LoVo (cell line): Measurements from ENCODE around the gene VPS13D.
A peak's percentile ranks its signal among the peaks of the same experiment; 100 is the strongest.
"Not testable (repeated sequence)": the region's sequence is repeated elsewhere in the genome, so short reads cannot be mapped to it uniquely, and the experiment has no call there.

Experiments
- DNase-seq: peaks from one replicate; pipeline ENCODE4 v3.0.0-alpha.2; 2016; ENCODE audit warnings: low spot score

Gene VPS13D

DNA sequence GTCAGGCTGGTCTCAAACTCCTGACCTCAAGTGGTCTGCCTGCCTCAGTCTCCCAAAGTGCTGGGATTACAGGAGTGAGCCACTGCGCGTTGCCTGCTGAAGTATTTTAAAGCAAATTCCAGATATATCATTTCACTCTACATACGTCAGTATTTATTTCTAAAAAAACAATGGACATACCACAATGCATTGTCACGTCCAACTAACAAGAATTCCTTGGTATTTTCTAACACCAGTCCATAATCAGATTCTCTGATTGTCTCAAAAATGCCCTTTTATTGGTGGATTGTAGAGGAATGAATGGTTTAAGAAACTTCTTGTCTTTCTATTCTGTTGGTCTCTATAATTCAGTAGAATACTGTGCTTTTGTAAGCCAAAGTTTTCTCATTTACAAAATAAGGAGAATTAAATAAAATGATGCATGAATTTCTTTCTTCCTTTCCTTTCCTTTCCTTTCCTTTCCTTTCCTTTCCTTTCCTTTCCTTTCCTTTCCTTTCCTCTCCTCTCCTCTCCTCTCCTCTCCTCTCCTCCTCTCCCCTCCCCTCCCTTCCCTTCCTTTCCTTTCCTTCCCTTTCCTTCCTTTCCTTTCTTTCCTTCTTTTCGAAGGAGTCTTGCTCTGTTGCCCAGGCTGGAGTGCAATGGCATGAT is 55.8 kb downstream of the VPS13D start:
- DNase-seq: no peak

DNA sequence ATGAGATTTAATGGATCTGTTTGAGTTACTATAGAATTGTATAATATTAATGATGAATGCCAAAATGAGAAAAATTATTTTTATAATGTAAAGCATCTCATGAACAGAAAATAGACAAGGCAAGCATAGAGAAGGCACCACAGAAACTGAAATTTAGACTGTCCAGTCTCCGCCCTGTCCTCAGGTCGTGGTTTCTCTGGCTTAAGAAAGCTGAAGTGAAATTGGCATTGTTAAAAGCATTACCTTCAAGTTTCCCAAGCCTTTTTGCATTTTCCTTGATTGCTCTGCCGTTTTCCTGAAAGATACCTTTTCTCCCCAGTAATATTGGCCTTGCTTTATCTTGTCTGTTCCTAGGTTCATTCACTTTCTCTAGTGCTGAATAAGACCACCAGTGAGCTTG is 58.0 kb downstream of the VPS13D start:
- no peak for DNase-seq

DNA sequence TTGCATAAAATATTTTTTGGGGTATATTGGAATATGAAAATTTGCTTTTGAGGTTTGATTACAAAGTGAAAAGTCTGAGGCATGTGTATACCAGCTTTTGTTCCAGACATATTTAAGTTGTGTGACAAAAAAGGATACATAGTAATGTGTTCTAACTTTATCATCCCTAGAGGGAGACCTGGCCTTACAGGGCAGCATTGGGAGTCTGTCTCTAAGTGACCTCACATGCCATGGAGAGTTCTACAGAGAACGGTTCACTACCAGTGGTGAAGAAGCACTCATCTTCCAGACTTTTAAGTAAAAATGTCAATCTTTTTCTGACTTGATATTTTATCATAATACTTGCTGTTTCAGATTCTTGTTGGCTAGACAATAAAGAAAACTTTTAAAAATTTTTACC is 61.0 kb downstream of the VPS13D start:
- no peak for DNase-seq

DNA sequence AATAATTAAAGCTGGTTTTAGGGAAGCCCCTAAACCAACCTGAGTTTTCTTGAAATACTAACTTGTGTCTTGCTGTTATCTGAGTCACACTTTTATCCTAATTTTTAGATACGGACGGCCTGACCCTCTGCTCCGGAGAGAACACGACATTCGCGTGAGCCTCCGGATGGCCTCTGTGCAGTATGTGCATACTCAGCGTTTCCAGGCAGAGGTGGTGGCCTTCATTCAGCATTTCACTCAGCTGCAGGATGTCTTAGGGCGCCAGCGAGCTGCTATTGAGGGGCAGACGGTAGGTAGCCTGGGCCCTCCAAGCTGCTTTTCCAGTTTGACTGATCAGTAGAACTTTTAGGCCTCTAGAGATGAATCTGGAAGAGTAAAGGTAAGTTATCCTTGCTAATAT is 63.6 kb downstream of the VPS13D start:
- no peak for DNase-seq

DNA sequence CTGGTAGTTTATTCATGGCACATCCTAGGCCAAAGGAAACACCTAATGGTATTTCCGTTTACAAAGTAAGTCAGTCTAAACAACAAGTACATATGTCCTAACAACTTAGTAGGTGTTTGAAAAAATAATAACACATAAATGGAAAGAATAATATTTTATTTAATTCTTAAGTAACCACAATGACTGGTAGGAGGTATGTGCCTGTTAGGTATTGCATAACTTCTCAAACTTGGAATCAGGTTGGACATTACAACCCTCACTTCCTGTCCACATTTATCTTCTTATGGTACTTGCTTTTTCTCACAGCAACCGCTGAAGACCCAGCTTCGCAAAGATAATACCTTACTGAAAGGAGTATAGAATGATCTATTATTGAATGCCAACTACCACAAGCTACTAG is 64.2 kb downstream of the VPS13D start:
- no peak for DNase-seq

DNA sequence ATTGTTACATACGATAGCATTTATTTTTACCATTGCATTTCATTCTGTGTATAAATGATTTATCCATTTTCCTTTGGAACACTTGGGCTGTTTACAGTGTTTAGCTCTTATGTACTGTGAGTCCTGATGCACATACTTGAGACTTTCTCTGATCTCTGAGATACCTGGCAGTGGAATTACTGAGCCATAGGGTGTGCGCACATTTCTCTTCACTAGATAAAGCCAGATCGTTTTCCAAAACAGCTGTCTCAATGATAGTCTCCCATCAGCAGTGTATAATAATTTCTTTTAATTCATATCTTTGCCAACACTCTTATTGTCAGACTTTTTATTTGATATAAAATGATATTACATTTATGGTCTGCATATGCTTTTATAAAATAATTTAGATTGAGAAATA is 66.2 kb downstream of the VPS13D start:
- DNase-seq: no peak

DNA sequence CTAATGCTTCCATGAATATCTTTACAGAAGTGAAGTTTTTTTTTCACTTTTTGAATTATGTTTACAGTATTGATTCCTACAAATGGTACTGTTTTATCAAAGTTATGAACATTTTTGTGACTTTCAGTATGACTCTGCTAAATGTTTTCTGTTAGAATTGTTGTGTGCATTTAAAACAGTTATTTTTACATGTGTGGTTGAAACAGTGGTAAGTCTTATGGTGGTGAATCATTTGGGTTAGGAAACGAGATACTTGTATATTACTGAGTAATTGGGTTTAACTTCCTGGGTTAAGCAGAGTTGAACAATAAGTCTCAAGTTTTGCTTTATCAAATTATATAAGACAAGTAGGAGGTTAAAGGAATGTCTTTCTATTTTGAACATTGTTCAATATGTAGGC is 66.8 kb downstream of the VPS13D start:
- DNase-seq: no peak

DNA sequence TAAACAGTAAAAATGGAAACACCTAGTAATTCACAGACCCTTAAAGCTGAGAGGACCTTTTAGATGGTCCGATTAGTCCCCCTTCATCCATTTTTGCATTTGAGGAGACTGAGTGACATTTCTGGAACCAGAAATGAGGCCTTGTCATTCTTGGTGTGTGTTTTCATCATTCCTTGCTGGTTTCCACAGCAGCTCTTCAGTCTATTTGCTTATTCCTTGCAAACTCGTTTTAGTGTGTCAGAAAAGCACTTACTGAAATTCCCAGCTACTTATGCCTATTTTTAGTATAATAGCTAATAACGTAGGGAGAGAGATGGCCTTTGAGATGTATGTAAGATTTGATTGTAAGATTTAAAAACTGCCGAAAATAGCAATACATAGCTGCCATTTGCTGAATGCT is 70.9 kb downstream of the VPS13D start:
- DNase-seq: no peak

DNA sequence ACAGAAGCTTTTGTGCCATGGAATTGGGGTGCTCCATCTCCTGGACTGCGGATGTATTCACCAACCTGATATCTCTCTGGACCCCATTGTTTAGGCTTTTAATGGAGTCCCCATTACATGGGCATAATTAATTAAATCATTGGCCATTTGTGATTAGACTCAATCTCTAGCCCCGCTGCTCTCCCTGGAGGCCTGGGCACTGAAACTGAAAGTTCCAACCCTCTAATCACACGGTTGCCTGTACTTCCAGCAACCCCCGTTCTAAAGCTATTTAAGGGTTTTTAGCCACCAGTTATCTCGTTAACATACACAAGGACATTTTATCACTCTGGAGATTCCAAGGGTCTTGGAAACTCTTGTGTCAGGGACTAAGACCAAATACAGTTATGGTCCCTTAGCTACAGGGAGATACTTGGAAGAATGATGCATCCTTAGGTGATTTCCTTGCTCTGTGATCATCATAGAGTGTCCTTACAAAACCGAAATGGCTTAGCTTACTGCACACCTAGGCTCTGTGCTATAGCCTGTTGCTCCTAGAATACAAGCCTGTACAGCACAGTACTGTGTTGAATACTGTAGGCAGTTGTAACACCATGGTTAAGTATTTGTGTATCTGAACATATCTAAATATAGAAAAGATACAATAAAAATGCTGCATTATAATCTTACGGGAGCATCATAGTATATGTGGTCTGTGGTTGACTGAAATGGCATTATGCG is 71.8 kb downstream of the VPS13D start:
- DNase-seq: no peak

DNA sequence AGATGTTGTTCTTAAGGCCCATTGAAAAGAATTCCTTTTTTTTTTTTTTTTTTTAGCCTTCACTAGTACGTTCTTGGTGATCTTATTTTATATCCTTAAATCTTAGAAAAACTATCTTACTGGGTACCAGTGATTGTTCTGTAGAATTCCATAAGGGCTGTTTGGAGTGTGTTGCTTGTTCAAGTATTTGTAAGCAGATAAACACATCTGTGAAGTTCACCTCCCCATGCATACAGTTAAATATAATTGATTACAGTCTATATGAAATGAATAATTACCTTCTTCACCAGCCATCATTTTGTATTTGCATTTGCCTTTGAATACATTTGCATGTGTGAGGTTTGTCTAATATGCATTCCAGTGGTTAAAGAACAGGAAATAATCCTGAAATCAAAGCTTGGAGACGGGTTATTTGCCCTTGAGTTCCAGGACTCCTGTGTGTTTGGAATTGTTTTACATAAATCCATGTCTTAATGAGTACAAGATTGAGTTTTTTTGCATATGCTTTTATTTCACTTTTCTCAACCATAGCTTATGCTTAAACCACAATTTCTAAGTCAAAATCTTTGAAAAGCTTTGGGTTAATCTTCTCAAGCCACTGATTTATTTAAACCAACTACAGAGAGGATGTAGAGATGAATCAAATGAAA is 73.1 kb downstream of the VPS13D start:
- no peak for DNase-seq

DNA sequence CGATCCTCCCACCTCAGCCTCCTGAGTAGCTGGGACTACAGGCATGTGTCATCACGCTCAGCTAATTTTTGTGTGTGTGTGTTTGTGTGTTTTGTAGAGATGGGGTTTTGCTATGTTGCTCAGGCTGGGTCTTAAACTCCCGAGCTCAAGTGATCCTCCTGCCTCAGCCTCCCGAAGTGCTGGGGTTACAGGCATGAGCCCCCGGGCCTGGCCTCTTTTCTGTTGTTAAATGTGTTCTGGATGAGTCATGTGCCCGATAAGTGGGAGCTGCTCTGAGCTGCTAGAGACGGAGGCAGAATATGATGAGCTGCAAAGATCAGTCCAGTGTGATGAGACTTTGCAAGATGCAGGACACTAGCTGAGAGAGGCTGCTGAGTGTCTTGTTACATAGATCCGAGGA is 75.5 kb downstream of the VPS13D start:
- no peak for DNase-seq

DNA sequence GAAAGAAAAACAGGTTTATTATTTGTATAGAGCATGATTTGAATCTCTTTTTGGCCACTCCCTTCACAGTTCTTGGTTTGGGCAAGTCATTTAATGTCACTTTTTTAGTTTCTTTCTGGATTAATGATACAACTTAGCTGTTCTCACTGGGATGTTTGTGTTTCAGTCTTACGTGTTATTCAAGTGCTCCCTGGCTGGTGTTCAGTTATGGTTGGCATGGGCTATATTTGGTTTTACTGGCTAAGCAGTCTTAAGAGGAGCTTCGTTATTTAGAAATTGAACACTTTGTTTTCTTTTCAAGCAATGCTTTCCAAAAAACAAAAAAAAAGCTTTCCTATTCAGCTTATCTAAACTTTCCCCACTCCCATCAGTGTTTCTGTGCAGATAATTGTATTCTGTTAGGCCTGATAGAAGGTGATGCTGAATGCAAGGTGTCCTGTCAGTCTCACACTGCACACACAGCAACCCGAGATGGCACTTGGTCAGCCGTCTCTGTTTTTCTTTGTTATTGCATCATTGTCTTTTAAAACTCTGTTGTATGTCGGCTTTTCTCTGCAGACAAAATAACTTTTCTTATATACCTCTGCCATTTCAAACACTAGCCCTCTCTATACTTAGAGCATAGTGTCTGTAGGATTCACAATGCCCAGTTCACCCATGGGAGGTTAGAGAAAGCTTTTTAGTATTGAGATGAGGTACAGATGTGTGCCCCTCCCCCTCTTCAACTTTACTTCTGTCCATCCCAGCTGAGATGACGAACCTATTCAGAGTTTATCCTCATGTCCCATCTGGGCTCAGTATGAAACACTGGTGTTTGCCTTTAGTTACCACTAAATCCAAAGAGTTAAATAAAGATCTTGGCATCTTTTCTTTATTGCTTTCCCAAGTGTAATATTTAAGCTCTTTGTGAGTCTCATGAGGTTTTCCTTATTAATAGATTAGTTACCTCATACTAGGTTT is 80.2 kb downstream of the VPS13D start:
- no peak for DNase-seq

DNA sequence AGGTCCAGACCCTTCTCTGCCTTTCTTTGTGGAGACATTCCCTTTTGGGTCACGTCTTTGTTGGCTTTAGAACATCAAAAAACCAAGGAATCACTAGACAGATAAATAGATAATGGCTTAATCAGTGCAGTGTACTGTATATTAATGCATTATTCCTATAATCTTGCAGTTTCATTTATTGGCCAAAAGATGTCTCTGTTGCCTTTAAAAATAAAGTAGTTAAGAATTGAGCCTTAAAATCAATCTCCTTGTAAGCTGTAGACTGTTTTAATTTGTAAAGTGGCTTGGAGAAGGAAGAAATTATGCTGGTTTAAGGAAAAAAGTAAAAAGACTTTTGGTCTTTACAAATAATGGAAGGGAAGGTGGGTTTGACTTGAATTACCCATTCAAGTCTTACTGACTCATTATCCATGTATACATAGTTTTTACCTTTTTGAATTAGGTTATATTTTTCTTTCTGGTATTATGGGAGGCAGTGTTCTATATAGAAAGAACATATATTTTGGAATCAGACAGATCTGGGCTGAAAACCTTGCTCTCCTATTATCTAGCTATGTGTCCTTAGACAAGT is 84.6 kb downstream of the VPS13D start:
- peak; percentile 15 for DNase-seq

DNA sequence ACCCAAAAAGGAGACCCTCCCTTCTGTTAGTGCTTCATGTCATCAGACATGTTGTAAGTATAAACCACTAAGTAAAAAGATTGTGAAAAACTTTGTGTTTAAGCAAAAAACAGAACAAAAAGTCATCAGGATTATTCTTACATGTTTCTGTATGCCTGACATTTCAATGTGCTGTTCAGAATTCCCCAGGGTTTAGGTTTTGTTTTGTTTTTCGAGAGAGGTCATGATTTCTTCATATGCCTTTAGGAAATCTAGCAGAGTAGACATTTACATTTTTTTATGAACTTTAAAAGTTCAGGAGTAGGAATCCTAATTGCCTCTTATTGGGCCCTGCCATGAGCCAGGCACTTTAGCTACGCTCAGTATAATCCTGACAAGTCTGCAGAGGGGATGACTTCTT is 85.3 kb downstream of the VPS13D start:
- no peak for DNase-seq

DNA sequence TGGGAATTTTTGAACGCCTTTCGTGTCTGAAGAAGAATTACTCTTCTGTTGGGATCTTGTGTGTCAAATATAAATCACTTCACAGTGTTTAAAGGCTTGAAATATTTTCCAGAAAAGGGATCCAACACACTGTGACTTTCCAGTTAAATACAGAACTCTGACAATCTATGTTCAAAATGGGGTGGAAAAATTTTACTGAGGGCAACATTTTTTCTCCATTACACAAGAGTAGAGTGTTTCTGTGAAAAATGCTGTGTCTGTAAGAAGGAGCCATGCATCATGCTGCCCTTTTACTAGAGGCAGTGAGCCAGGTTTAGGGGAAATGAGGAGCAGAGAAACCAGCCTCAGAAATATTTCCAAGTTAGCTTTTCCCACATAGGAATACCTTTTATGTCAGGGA is 86.5 kb downstream of the VPS13D start:
- no peak for DNase-seq

DNA sequence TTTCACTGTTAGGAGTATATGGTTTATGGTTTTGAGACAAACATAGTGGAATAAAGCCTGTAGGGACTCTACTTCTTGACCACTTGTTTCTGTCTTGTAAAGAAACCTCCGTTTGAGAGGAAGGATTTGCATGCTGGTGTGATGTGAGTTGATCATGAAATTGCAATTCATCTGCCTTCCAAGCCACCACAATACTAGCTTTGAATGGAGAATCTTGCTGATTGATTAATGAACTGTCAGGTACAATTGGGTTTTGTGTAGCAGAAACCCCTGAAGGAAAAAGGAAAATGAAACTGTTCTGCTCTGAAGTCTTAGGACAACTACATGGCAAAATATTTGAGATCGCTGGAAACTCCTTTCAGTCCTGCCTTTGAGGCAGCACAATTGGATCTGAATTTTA is 90.7 kb downstream of the VPS13D start:
- no peak for DNase-seq

DNA sequence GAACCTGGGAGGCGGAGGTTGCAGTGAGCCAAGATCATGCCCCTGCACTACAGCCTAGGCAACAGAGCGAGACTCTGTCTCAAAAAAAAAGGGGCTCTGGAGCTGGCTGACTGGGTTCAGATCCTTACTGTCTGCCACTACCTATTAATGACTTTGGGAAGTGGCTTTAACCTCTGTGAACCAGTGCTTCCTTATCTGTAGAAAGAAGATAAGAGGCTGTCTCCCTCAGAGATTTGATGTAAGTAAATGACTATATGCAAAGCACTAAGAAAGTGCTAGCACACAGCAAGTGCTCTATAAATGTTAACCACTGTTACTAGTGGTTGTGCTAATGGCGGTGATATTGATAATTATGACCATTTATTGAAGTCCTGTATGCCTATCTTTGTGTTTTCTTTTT is 94.6 kb downstream of the VPS13D start:
- no peak for DNase-seq

DNA sequence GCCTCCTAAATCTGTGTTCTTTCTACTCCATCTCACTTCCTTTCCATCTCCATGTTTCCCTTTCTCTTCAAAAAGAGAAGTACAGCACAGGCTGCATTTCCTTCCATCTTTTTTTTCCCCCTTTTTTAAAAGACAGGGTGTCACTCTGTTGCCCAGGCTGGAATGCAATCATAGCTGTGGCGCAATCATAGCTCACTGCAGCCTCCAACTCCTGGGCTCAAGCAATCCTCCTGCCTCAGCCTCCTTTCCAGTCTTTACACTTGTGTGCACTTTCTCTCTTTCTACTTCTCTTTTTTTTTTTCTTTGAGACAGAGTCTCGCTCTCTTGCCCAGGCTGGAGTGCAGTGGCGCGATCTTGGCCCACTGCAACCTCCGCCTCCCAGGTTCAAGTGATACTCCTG is 95.1 kb downstream of the VPS13D start:
- not testable (repeated sequence) for DNase-seq

DNA sequence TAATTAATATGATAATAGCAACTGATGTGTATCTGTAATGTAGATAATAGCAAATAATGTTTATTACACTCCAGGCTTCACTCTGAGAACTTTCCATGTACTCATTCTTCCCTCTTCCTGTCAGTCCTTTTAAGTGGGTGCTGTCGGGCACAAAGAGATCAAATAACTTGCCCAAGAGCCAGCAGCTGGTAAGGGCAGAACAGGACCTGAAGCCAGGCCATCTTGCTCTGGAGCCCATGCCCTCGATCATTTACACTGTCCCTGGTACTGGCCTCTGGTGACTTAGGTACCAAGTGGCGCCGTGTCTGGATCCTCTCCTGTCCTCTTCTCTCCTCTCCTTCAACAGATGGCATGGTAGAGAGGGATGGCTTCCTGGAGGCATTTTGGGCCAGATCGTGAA is 97.2 kb downstream of the VPS13D start:
- no peak for DNase-seq

DNA sequence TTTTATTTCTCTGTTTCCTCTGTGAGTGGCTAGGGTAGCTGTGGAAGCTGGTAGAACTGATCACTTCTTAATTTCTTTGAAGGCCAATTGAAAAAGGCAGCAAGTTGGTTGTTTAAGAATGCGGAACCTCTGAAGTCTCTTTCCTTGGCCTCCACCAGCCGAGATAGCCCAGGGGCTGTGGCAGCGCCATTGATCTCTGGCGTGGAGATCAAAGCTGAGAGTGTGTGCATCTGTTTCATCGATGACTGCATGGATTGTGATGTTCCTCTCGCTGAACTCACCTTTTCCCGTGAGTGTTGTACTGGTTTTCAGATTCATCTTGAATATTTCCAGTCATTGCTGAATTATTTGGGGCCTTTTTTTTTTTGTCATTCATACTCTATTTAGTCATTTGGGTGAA is 97.7 kb downstream of the VPS13D start:
- no peak for DNase-seq

DNA sequence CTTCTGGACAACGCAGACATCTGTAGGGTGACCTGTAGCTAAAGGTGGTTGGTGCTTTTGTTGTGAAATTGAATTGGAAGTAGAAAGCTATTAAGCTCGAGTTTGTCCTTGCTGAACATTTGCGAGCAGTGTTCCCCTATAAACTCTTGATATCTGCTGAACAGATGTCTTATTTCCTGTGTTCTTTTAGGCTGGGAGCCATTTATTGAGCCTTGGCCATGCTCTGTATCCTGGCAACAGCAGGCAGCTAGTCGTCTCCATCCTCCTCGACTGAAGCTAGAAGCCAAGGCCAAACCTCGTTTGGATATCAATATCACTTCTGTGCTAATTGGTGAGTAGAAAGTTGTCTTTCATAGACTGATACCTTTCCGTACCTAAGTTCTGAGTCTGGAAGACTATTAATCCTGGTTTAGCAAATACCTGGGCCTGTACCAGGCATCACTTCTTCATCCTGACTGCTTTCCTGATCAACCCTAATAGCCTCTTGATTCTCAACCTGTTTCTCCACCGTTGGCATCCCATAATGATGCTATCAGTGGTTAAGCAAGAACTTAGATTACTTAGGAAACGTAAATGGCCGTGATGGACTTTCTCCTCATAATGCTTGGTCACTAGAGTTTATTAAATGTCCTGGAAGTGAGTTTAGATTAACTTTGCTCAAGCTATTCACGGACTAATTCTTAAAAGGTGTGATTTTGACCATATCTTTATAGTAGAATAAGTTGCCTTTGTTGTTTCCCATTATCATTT is 103.4 kb downstream of the VPS13D start:
- no peak for DNase-seq
